IPS-18a (cell line): ENCODE results near the gene C20orf204.

Experiments
- H3K27ac ChIP-seq: one replicate; pipeline ENCODE4 v1.5.1; 2013; ENCODE audit warnings: low read length
- H3K27me3 ChIP-seq: one replicate; pipeline ENCODE4 v1.6.1; 2013; ENCODE audit warnings: mild to moderate bottlenecking, low read length; ENCODE audit not compliant: control insufficient read depth, insufficient read depth
- H3K36me3 ChIP-seq: one replicate; pipeline ENCODE4 v1.6.1; 2013; ENCODE audit warnings: low read depth, low read length; ENCODE audit not compliant: control insufficient read depth
- H3K4me1 ChIP-seq: one replicate; pipeline ENCODE4 v1.6.1; 2013; ENCODE audit warnings: low read depth, low read length; ENCODE audit not compliant: control insufficient read depth
- H3K4me3 ChIP-seq: one replicate; pipeline ENCODE4 v1.5.1; 2013; ENCODE audit warnings: low read length
- H3K9ac ChIP-seq: one replicate; pipeline ENCODE4 v1.6.1; 2013; ENCODE audit warnings: mild to moderate bottlenecking, low read length, moderate library complexity
- H3K9me3 ChIP-seq: one replicate; pipeline ENCODE4 v1.6.1; 2013; ENCODE audit warnings: low read depth, low read length; ENCODE audit not compliant: control insufficient read depth

The C20orf204 gene

GRCh38 chr20:64072498-64073063 is 36.6 kb downstream of the C20orf204 start:
- Histone ChIP-seq H3K27me3 (no peaks in the 10 kb centered on the region), H3K36me3 (no peaks in the 10 kb centered on the region), H3K4me1 (no peaks in the 10 kb centered on the region), H3K27ac (no peak overlapping the region), H3K9ac (no peak overlapping the region), H3K9me3 (no peaks in the 10 kb centered on the region), H3K4me3 (no peak overlapping the region)

GRCh38 chr20:64073476-64074183 is 37.6 kb downstream of the C20orf204 start:
- no peaks in the 10 kb centered on the region for H3K27me3 ChIP-seq
- no peaks in the 10 kb centered on the region for H3K36me3 ChIP-seq
- H3K27ac ChIP-seq, result no peak overlapping the region
- peaks cover 2% of the 10 kb centered on the region for H3K4me1 ChIP-seq
- H3K9me3 ChIP-seq, result no peaks in the 10 kb centered on the region
- no peak overlapping the region for H3K4me3 ChIP-seq
- no peak overlapping the region for H3K9ac ChIP-seq

- no peak overlapping the region for H3K27ac ChIP-seq
- peaks cover 6% of the 10 kb centered on the region for H3K4me1 ChIP-seq
- H3K4me3 ChIP-seq, result no peak overlapping the region
- H3K27me3 ChIP-seq, result no peaks in the 10 kb centered on the region
- H3K9ac ChIP-seq, result no peak overlapping the region
- H3K36me3 ChIP-seq, result no peaks in the 10 kb centered on the region
- H3K9me3 ChIP-seq, result no peaks in the 10 kb centered on the region
These were observed 38.3 kb downstream of the C20orf204 start for GRCh38 chr20:64074184-64074789.

- Histone ChIP-seq H3K27me3 (peaks cover under 1% of the 10 kb centered on the region), H3K4me3 (no peak overlapping the region), H3K4me1 (peaks cover 6% of the 10 kb centered on the region), H3K9me3 (no peaks in the 10 kb centered on the region), H3K9ac (no peak overlapping the region), H3K36me3 (no peaks in the 10 kb centered on the region), H3K27ac (no peak overlapping the region)
These were observed 39.0 kb downstream of the C20orf204 start for GRCh38 chr20:64074963-64075362.

GRCh38 chr20:64075556-64075955 is 39.6 kb downstream of the C20orf204 start:
- H3K27me3 ChIP-seq, result peaks cover 6% of the 10 kb centered on the region
- no peak overlapping the region for H3K9ac ChIP-seq
- H3K9me3 ChIP-seq, result no peaks in the 10 kb centered on the region
- peaks cover 6% of the 10 kb centered on the region for H3K4me1 ChIP-seq
- H3K36me3 ChIP-seq, result no peaks in the 10 kb centered on the region
- H3K27ac ChIP-seq, result no peak overlapping the region
- H3K4me3 ChIP-seq, result no peak overlapping the region

GRCh38 chr20:64076061-64076997 is 40.3 kb downstream of the C20orf204 start:
- no peaks in the 10 kb centered on the region for H3K9me3 ChIP-seq
- H3K9ac ChIP-seq, result no peak overlapping the region
- peaks cover 6% of the 10 kb centered on the region for H3K4me1 ChIP-seq
- H3K4me3 ChIP-seq, result no peak overlapping the region
- peaks cover 14% of the 10 kb centered on the region for H3K27me3 ChIP-seq
- no peaks in the 10 kb centered on the region for H3K36me3 ChIP-seq
- H3K27ac ChIP-seq, result no peak overlapping the region

GRCh38 chr20:64077094-64077493 is 41.1 kb downstream of the C20orf204 start:
- Histone ChIP-seq H3K27ac (no peak overlapping the region), H3K27me3 (peaks cover 22% of the 10 kb centered on the region), H3K36me3 (no peaks in the 10 kb centered on the region), H3K9ac (no peak overlapping the region), H3K4me1 (peaks cover 6% of the 10 kb centered on the region), H3K4me3 (no peak overlapping the region), H3K9me3 (no peaks in the 10 kb centered on the region)

- H3K27me3 ChIP-seq, result peaks cover 26% of the 10 kb centered on the region
- no peak overlapping the region for H3K4me3 ChIP-seq
- peaks cover 6% of the 10 kb centered on the region for H3K4me1 ChIP-seq
- no peak overlapping the region for H3K27ac ChIP-seq
- no peaks in the 10 kb centered on the region for H3K9me3 ChIP-seq
- no peaks in the 10 kb centered on the region for H3K36me3 ChIP-seq
- H3K9ac ChIP-seq, result no peak overlapping the region
These were observed 41.5 kb downstream of the C20orf204 start for GRCh38 chr20:64077541-64077875.

- Histone ChIP-seq H3K27ac (no peak overlapping the region), H3K27me3 (peaks cover 31% of the 10 kb centered on the region), H3K4me3 (no peak overlapping the region), H3K9ac (no peak overlapping the region), H3K4me1 (peaks cover 6% of the 10 kb centered on the region), H3K9me3 (no peaks in the 10 kb centered on the region), H3K36me3 (no peaks in the 10 kb centered on the region)
These were observed 42.0 kb downstream of the C20orf204 start for GRCh38 chr20:64077876-64078551.

- Histone ChIP-seq H3K4me3 (peak overlapping the region; percentile 66), H3K9me3 (no peaks in the 10 kb centered on the region), H3K4me1 (peaks cover 6% of the 10 kb centered on the region), H3K27ac (no peak overlapping the region), H3K9ac (peak overlapping the region; percentile 53), H3K27me3 (peaks cover 37% of the 10 kb centered on the region), H3K36me3 (no peaks in the 10 kb centered on the region)
These were observed 42.9 kb downstream of the C20orf204 start for GRCh38 chr20:64078934-64079272.
